A673 (cell line): ENCODE data around the gene BCDIN3D. TPM values are rescaled to one million over a fixed set of nuclear protein-coding genes. Genes with fewer than 3 reads are reported as not detected.

Source experiments
- BruUV-seq: library from RNA; stranded (reverse); fragments of 400-500 nt; replicated peaks from 2 replicates; lab custom pipeline; 2021; lab: Mats Ljungman, UMichigan
- CTCF ChIA-PET: fragments of 300-600 bp; sonication (Branson Sonifier 250); formaldehyde crosslinking; loops from one replicate; lab custom pipeline; 2022; ENCODE audit warnings: antibody characterized with exemption; lab: Charles Lee
- POLR2A ChIA-PET: fragments of 300-600 bp; sonication (Branson Sonifier 250); formaldehyde crosslinking; loops from one replicate; lab custom pipeline; 2022; ENCODE audit warnings: antibody characterized with exemption; ENCODE audit not compliant: low non-redundant PET; lab: Charles Lee
- DNase-seq: peaks from one replicate; pipeline ENCODE4 v3.0.0-alpha.2; 2015; ENCODE audit warnings: low spot score
- H3K27ac ChIP-seq: fragments of 200-600 bp; sonication (generic); 2 replicates; pipeline ENCODE4 v1.5.1; 2016; ENCODE audit warnings: mixed run types, low read depth, mild to moderate bottlenecking, mixed read lengths, antibody characterized with exemption, low read length; ENCODE audit not compliant: poor library complexity, severe bottlenecking
- H3K27me3 ChIP-seq: fragments of 200-600 bp; sonication (generic); replicated peaks from 2 replicates; pipeline ENCODE4 v1.6.1; 2017; ENCODE audit warnings: mixed run types, low read depth, mild to moderate bottlenecking, mixed read lengths, antibody characterized with exemption, low read length; ENCODE audit not compliant: insufficient read depth, poor library complexity
- H3K36me3 ChIP-seq: fragments of 200-600 bp; sonication (generic); 2 replicates; pipeline ENCODE4 v1.6.1; 2016; ENCODE audit warnings: mixed run types, mild to moderate bottlenecking, mixed read lengths, antibody characterized with exemption, low read length; ENCODE audit not compliant: insufficient read depth, poor library complexity, severe bottlenecking
- H3K4me1 ChIP-seq: fragments of 200-600 bp; sonication (generic); 2 replicates; pipeline ENCODE4 v1.6.1; 2017; ENCODE audit warnings: mixed run types, mild to moderate bottlenecking, mixed read lengths, antibody characterized with exemption, low read length; ENCODE audit not compliant: insufficient read depth, poor library complexity, severe bottlenecking
- H3K4me3 ChIP-seq: fragments of 200-600 bp; sonication (generic); 2 replicates; pipeline ENCODE4 v1.5.1; 2016; ENCODE audit warnings: low read depth, mixed run types, mild to moderate bottlenecking, mixed read lengths, low read length; ENCODE audit not compliant: poor library complexity, severe bottlenecking
- H3K9me3 ChIP-seq: fragments of 200-600 bp; sonication (generic); 2 replicates; pipeline ENCODE4 v1.6.1; 2016; ENCODE audit warnings: mixed run types, low read depth, mild to moderate bottlenecking, mixed read lengths, antibody characterized with exemption, low read length; ENCODE audit not compliant: poor library complexity, severe bottlenecking
- CTCF ChIP-seq: fragments of 300-800, 200-600 bp; sonication (generic); conservative IDR thresholded peaks from 2 replicates; pipeline ENCODE4 v1.5.1; 2017; ENCODE audit warnings: low read depth, mild to moderate bottlenecking, antibody characterized with exemption, low read length, moderate library complexity, mixed read lengths
- EZH2 ChIP-seq: fragments of 200-600 bp; sonication (generic); IDR thresholded peaks from 2 replicates; pipeline ENCODE4 v1.6.1; 2017; ENCODE audit warnings: borderline replicate concordance, low read depth, mild to moderate bottlenecking, mixed read lengths, antibody characterized with exemption, low read length; ENCODE audit not compliant: poor library complexity, severe bottlenecking
- intact Hi-C: fragments of 100-400 bp; cut with micrococcal nuclease; formaldehyde crosslinking; loops from one replicate; pipeline ENCODE4 v1.10.0; 2022; ENCODE audit not compliant: unreplicated experiment
- total RNA-seq: library from RNA; stranded (reverse); gene quantifications from 2 replicates; pipeline ENCODE4 v1.2.3, GENCODE V29; 2021

Gene BCDIN3D
- total RNA-seq, 1 experiment from 2014 or later, result 5.7 TPM

- Histone ChIP-seq H3K4me1 (peaks cover 7% of the 10 kb centered on the region), H3K9me3 (no peaks in the 10 kb centered on the region), H3K36me3 (no peaks in the 10 kb centered on the region), H3K27me3 (no peaks in the 10 kb centered on the region), H3K27ac (no peak overlapping the region), H3K4me3 (no peak overlapping the region)
- DNase-seq, result peak; percentile 73
- ChIA-PET POLR2A (no interaction called here), CTCF (interaction anchor here (0.6 to 1.6 kb wide), 5 partner anchors 20 to 447 kb away, joined by 3 to 7 read pairs (median 5); no protein-coding TSS in a partner anchor)
- no peak for TF ChIP-seq EZH2
- peak; percentile 97 for TF ChIP-seq CTCF
- intact Hi-C loops, result loop anchor here (5.0 kb wide), 1 partner anchor 80 kb away; no protein-coding TSS in a partner anchor
- no TSS peak for BruUV-seq
These were observed 24.1 kb upstream of the BCDIN3D start for GRCh38 chr12:49866859-49867569.

GRCh38 chr12:49865782-49866135, 22.9 kb upstream of the BCDIN3D start:
- Histone ChIP-seq H3K9me3 (no peaks in the 10 kb centered on the region), H3K27me3 (no peaks in the 10 kb centered on the region), H3K36me3 (no peaks in the 10 kb centered on the region), H3K4me1 (peaks cover 7% of the 10 kb centered on the region), H3K27ac (no peak overlapping the region), H3K4me3 (no peak overlapping the region)
- no peak for DNase-seq
- ChIA-PET CTCF (interaction anchor here (1.0 to 1.6 kb wide), 2 partner anchors 80 to 204 kb away, joined by 3 to 7 read pairs; no protein-coding TSS in a partner anchor), POLR2A (no interaction called here)
- no peak for TF ChIP-seq EZH2
- no peak for TF ChIP-seq CTCF
- intact Hi-C loops, result loop anchor here (5.0 kb wide), 1 partner anchor 82 kb away; no protein-coding TSS in a partner anchor
- no TSS peak for BruUV-seq

- ChIA-PET POLR2A (no interaction called here), CTCF (interaction anchor here (1.6 kb wide), 1 partner anchor 80 kb away, joined by 7 read pairs; no protein-coding TSS in a partner anchor)
- no peak for DNase-seq
- TF ChIP-seq CTCF (no peak), EZH2 (no peak)
- Histone ChIP-seq H3K4me1 (peaks cover 7% of the 10 kb centered on the region), H3K4me3 (no peak overlapping the region), H3K27ac (no peak overlapping the region), H3K36me3 (no peaks in the 10 kb centered on the region), H3K9me3 (no peaks in the 10 kb centered on the region), H3K27me3 (no peaks in the 10 kb centered on the region)
- no TSS peak for BruUV-seq
- intact Hi-C loops, result loop anchor here (5.0 kb wide), 1 partner anchor 82 kb away; no protein-coding TSS in a partner anchor
These were observed 22.3 kb upstream of the BCDIN3D start for GRCh38 chr12:49865109-49865781.
